ENCODE results near the gene CALCR.

Gene CALCR

GRCh38 chr7:93390660-93391059 is 183.9 kb downstream of the CALCR start:
- no peak overlapping the region for H3K4me3 ChIP-seq (ENCODE audit: low read length)
- H3K27me3 ChIP-seq (replicated peaks; ENCODE audit: control insufficient read depth, insufficient read depth, low read length), result peaks cover 12% of the 10 kb centered on the region
- no peaks in the 10 kb centered on the region for H3K4me1 ChIP-seq (ENCODE audit: control insufficient read depth, insufficient read depth, low read length)
- no peak overlapping the region for H3K9ac ChIP-seq (ENCODE audit: low read length)
- H3K9me3 ChIP-seq (ENCODE audit: control insufficient read depth, low read length), result no peaks in the 10 kb centered on the region
- DNase-seq (ENCODE audit: low read depth), result no peak
- H3K36me3 ChIP-seq (ENCODE audit: control insufficient read depth, insufficient read depth, low read length, severe bottlenecking), result no peaks in the 10 kb centered on the region

- DNase-seq (ENCODE audit: low read depth), result peak; percentile 11
- H3K9ac ChIP-seq (ENCODE audit: low read length), result no peak overlapping the region
Measured at GRCh38 chr7:93382362-93382761, 192.2 kb downstream of the CALCR start.

GRCh38 chr7:93378131-93378760 is 196.3 kb downstream of the CALCR start:
- Histone ChIP-seq H3K9ac (ENCODE audit: low read length) (no peak overlapping the region), H3K4me3 (ENCODE audit: low read length) (no peak overlapping the region), H3K9me3 (ENCODE audit: control insufficient read depth, low read length) (no peaks in the 10 kb centered on the region), H3K27me3 (replicated peaks; ENCODE audit: control insufficient read depth, insufficient read depth, low read length) (peaks cover 18% of the 10 kb centered on the region), H3K4me1 (ENCODE audit: control insufficient read depth, insufficient read depth, low read length) (no peaks in the 10 kb centered on the region), H3K36me3 (ENCODE audit: control insufficient read depth, insufficient read depth, low read length, severe bottlenecking) (no peaks in the 10 kb centered on the region)
- no peak for DNase-seq (ENCODE audit: low read depth)

More at GRCh38 chr7:93382362-93382761, 192.2 kb downstream of the CALCR start:
- no peaks in the 10 kb centered on the region for H3K4me1 ChIP-seq (ENCODE audit: control insufficient read depth, insufficient read depth, low read length)
- peaks cover 4% of the 10 kb centered on the region for H3K9me3 ChIP-seq (ENCODE audit: control insufficient read depth, low read length)
- peaks cover 29% of the 10 kb centered on the region for H3K27me3 ChIP-seq (replicated peaks; ENCODE audit: control insufficient read depth, insufficient read depth, low read length)
- H3K36me3 ChIP-seq (ENCODE audit: control insufficient read depth, insufficient read depth, low read length, severe bottlenecking), result no peaks in the 10 kb centered on the region
- no peak overlapping the region for H3K4me3 ChIP-seq (ENCODE audit: low read length)

GRCh38 chr7:93375603-93376002 is 198.9 kb downstream of the CALCR start:
- H3K9ac ChIP-seq (ENCODE audit: low read length), result no peak overlapping the region
- H3K27me3 ChIP-seq (replicated peaks; ENCODE audit: control insufficient read depth, insufficient read depth, low read length), result peaks cover 12% of the 10 kb centered on the region
- H3K9me3 ChIP-seq (ENCODE audit: control insufficient read depth, low read length), result no peaks in the 10 kb centered on the region
- no peaks in the 10 kb centered on the region for H3K4me1 ChIP-seq (ENCODE audit: control insufficient read depth, insufficient read depth, low read length)
- H3K4me3 ChIP-seq (ENCODE audit: low read length), result no peak overlapping the region
- H3K36me3 ChIP-seq (ENCODE audit: control insufficient read depth, insufficient read depth, low read length, severe bottlenecking), result no peaks in the 10 kb centered on the region
- DNase-seq (ENCODE audit: low read depth), result no peak
